Gastrocnemius medialis (tissue), 4 donors: Measurements from ENCODE around the gene TESK1.

ENCODE experiments used
- POLR2A ChIP-seq, 2 donors: fragments of 450-650 bp; IDR thresholded peaks; one replicate each; pipeline ENCODE4 v1.6.1; 2017; ENCODE audit warnings: antibody characterized with exemption in 2 of 2, mild to moderate bottlenecking in 2 of 2, moderate library complexity in 2 of 2
- TF ChIP-seq, protein P1 (sequence below), 5 experiments: fragments of 450-650 bp in 3 of 5; fragments of 200-600 bp in 2 of 5; sonication (generic) in 2 of 5; IDR thresholded peaks in 4 of 5; conservative IDR thresholded peaks in 1 of 5; 1 replicate in 4 of 5; 2 replicates in 1 of 5; pipeline ENCODE4 v1.5.1; 2016 to 2019; ENCODE audit warnings: antibody characterized with exemption in 5 of 5, mild to moderate bottlenecking in 3 of 5, moderate library complexity in 3 of 5

DNA sequence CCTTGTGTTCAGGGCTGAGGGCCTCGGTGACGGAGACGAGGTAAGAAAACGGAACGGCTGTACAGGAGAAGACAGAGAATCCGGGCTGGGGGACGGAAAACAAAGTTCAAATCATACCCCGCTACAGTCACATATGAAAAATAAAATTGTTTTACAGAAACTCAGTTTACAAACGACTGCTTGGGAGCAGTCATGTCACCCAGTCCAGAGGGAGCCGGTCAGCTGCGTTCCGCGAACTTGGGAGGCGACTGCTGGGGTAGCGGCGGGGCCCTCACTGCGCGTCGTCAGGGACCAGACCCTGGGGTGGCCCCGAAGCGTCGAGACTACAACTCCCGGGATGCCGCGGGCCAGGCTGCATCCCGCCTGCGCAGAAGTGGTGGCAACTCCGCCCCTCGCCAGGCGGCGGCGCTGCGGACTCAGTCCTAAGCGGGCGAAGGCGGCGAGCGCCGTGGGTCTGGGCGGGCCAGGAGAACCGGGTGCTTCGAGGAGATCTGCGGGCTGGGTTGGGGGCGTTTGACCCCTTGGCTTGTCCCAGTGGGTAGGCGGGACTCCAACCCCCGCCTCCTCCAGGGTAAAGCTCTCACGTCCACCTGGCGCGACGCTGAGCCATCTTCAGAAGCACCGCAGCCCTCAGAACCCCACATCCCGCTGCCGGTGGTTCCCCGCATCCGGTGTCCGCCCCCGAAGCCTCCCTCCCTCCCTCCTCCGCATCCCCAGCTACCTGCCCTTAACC lies 41.6 kb downstream of the TESK1 start:
- peak; percentile 74 to 81 for TF ChIP-seq POLR2A (IDR thresholded peaks at IDR 0.05)
- TF ChIP-seq, protein P1, sequence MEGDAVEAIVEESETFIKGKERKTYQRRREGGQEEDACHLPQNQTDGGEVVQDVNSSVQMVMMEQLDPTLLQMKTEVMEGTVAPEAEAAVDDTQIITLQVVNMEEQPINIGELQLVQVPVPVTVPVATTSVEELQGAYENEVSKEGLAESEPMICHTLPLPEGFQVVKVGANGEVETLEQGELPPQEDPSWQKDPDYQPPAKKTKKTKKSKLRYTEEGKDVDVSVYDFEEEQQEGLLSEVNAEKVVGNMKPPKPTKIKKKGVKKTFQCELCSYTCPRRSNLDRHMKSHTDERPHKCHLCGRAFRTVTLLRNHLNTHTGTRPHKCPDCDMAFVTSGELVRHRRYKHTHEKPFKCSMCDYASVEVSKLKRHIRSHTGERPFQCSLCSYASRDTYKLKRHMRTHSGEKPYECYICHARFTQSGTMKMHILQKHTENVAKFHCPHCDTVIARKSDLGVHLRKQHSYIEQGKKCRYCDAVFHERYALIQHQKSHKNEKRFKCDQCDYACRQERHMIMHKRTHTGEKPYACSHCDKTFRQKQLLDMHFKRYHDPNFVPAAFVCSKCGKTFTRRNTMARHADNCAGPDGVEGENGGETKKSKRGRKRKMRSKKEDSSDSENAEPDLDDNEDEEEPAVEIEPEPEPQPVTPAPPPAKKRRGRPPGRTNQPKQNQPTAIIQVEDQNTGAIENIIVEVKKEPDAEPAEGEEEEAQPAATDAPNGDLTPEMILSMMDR (IDR thresholded peaks at IDR 0.05 in 4 of 5, conservative IDR thresholded peaks at IDR 0.05 in 1 of 5), result peak; percentile 96 to 99 (median 98)
